Activated effector memory CD4-positive, alpha-beta T cell treated with Interleukin-2 at 50 U/mL for 16 hours (primary cell): Measurements from ENCODE around the gene TMPRSS13.
"Not testable (repeated sequence)": the region's sequence is repeated elsewhere in the genome, so short reads cannot be mapped to it uniquely, and the experiment has no call there.

ENCODE experiments used
- DNase-seq: peaks from one replicate; pipeline ENCODE4 v3.0.0-alpha.2; 2020

Gene TMPRSS13

GRCh38 chr11:117950301-117950700 lies 21.1 kb upstream of the TMPRSS13 start:
- peak; percentile 55 for DNase-seq

GRCh38 chr11:117949062-117949461 lies 19.9 kb upstream of the TMPRSS13 start:
- DNase-seq, result no peak

- DNase-seq, result not testable (repeated sequence)
Observed at GRCh38 chr11:117948466-117948865, 19.3 kb upstream of the TMPRSS13 start.

GRCh38 chr11:117947751-117948150 lies 18.5 kb upstream of the TMPRSS13 start:
- not testable (repeated sequence) for DNase-seq

GRCh38 chr11:117946842-117947526 lies 17.8 kb upstream of the TMPRSS13 start:
- peak; percentile 70 for DNase-seq

GRCh38 chr11:117946156-117946841 lies 17.1 kb upstream of the TMPRSS13 start:
- DNase-seq, result no peak

- no peak for DNase-seq
Observed at GRCh38 chr11:117945047-117945810, 16.0 kb upstream of the TMPRSS13 start.

GRCh38 chr11:117944554-117944953 lies 15.4 kb upstream of the TMPRSS13 start:
- no peak for DNase-seq

- no peak for DNase-seq
Observed at GRCh38 chr11:117941976-117942654, 12.9 kb upstream of the TMPRSS13 start.

- no peak for DNase-seq
Observed at GRCh38 chr11:117941163-117941707, 12.0 kb upstream of the TMPRSS13 start.

- DNase-seq, result no peak
Observed at GRCh38 chr11:117940736-117941135, 11.5 kb upstream of the TMPRSS13 start.

- DNase-seq, result no peak
Observed at GRCh38 chr11:117936973-117937372, 7.8 kb upstream of the TMPRSS13 start.

- no peak for DNase-seq
Observed at GRCh38 chr11:117934526-117935307, 5.5 kb upstream of the TMPRSS13 start.

GRCh38 chr11:117933930-117934329 lies 4.7 kb upstream of the TMPRSS13 start:
- no peak for DNase-seq

GRCh38 chr11:117933475-117933874 lies 4.3 kb upstream of the TMPRSS13 start:
- no peak for DNase-seq

- DNase-seq, result no peak
Observed at GRCh38 chr11:117932947-117933346, 3.7 kb upstream of the TMPRSS13 start.

GRCh38 chr11:117932426-117932825 lies 3.2 kb upstream of the TMPRSS13 start:
- no peak for DNase-seq

GRCh38 chr11:117931971-117932370 lies 2.8 kb upstream of the TMPRSS13 start:
- no peak for DNase-seq

GRCh38 chr11:117931331-117931950 lies 2.2 kb upstream of the TMPRSS13 start:
- no peak for DNase-seq

GRCh38 chr11:117930668-117931330 lies 1.6 kb upstream of the TMPRSS13 start:
- DNase-seq, result no peak
